Endodermal cell (in vitro differentiated cells): Measurements from ENCODE around the gene AFF3. TPM values are rescaled to one million over a fixed set of nuclear protein-coding genes. Genes with fewer than 3 reads are reported as not detected.

Source experiments
- DNase-seq: peaks from one replicate; pipeline ENCODE4 v3.0.0-alpha.2; 2017
- H3K27ac ChIP-seq: 2 replicates; pipeline ENCODE4 v1.5.1; 2013; ENCODE audit warnings: mild to moderate bottlenecking, low read depth, low read length, moderate library complexity
- H3K27me3 ChIP-seq: 2 replicates; pipeline ENCODE4 v1.6.1; 2013; ENCODE audit warnings: mild to moderate bottlenecking, low read length, moderate library complexity; ENCODE audit not compliant: insufficient read depth, control insufficient read depth, poor library complexity, severe bottlenecking
- H3K36me3 ChIP-seq: 2 replicates; pipeline ENCODE4 v1.7.0; 2013; ENCODE audit warnings: mild to moderate bottlenecking, low read length, moderate library complexity; ENCODE audit not compliant: control insufficient read depth, insufficient read depth
- H3K4me1 ChIP-seq: one replicate; pipeline ENCODE4 v1.7.0; 2013; ENCODE audit warnings: low read length; ENCODE audit not compliant: control insufficient read depth, insufficient read depth
- H3K4me3 ChIP-seq: 2 replicates; pipeline ENCODE4 v1.5.1; 2013; ENCODE audit warnings: mild to moderate bottlenecking, low read length, moderate library complexity
- H3K9ac ChIP-seq: 2 replicates; pipeline ENCODE4 v1.6.1; 2013; ENCODE audit warnings: mild to moderate bottlenecking, low read length, moderate library complexity; ENCODE audit not compliant: poor library complexity, severe bottlenecking; ENCODE audit errors: extremely low read depth
- H3K9me3 ChIP-seq: 2 replicates; pipeline ENCODE4 v1.6.1; 2013; ENCODE audit warnings: mild to moderate bottlenecking, low read length, moderate library complexity; ENCODE audit not compliant: control insufficient read depth
- H3K27ac Mint-ChIP-seq: 2 replicates; pipeline ENCODE4 v1.8.0; 2020; ENCODE audit warnings: mixed read lengths
- H3K27me3 Mint-ChIP-seq: 2 replicates; pipeline ENCODE4 v1.8.0; 2021; ENCODE audit warnings: mild to moderate bottlenecking, mixed read lengths; ENCODE audit not compliant: insufficient read depth
- H3K36me3 Mint-ChIP-seq: 2 replicates; pipeline ENCODE4 v1.8.0; 2020; ENCODE audit warnings: low read depth, mixed read lengths
- H3K4me1 Mint-ChIP-seq: 2 replicates; pipeline ENCODE4 v1.8.0; 2020; ENCODE audit warnings: mixed read lengths
- H3K4me3 Mint-ChIP-seq: 2 replicates; pipeline ENCODE4 v1.8.0; 2020; ENCODE audit warnings: mild to moderate bottlenecking, moderate library complexity, mixed read lengths
- H3K9me3 Mint-ChIP-seq: 2 replicates; pipeline ENCODE4 v1.8.0; 2020; ENCODE audit warnings: mild to moderate bottlenecking, mixed read lengths
- WGBS, 2 experiments: methylation state at CpG; one replicate each; pipeline versions ENCODE4 v1.1.5 to v1.1.7; 2013; ENCODE audit warnings: missing lambda C conversion rate in 2 of 2, mixed read lengths in 1 of 2; ENCODE audit not compliant: insufficient coverage in 1 of 2, insufficient read length in 1 of 2; 5-methylcytosine and 5-hydroxymethylcytosine counted together
- total RNA-seq, 2 donors: library from RNA; stranded (reverse); fragmentation: NEBNext Ultra II Directional in 1 of 2; extraction: Animal tissue kit (Norgen Biotek cat#: 25700) in 1 of 2; gene quantifications; 2 replicates in 1 of 2; 3 replicates in 1 of 2; pipeline ENCODE4 v1.2.1, GENCODE V29; 2021
- TF ChIP-seq, protein P1 (sequence below): fragments of 200-600 bp; sonication (generic); conservative IDR thresholded peaks from 2 replicates; pipeline ENCODE4 v1.5.0; 2021; ENCODE audit warnings: antibody characterized with exemption, mild to moderate bottlenecking

The AFF3 gene
- total RNA-seq, 2 donors from 2014 or later, result 0.62 to 0.73 TPM

DNA sequence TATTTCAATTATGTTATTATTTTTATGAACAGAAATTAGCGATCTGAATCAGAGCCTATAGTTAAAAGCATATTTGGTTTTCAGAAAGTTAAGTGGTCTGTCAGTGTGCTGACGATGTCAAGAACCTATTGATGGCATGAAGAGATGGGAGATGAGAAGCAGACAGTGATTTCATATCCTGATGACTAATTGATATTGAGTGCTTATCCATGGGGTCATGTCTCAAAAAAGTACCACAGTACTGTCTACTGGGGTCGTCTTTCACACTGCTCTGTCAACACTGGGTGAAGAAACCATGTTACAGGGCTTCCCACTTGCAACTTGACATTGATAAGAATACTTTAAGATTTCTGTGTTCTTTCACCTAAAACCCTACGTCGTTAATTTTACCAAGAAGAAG is 297.1 kb downstream of the AFF3 start:
- Histone ChIP-seq H3K27me3 (peaks cover 8% of the 10 kb centered on the region), H3K36me3 (no peaks in the 10 kb centered on the region), H3K4me1 (no peaks in the 10 kb centered on the region), H3K27ac (no peak overlapping the region), H3K9me3 (no peaks in the 10 kb centered on the region), H3K4me3 (no peak overlapping the region), H3K9ac (no peak overlapping the region)
- H3K4me1 Mint-ChIP-seq, result peaks cover 5% of the 10 kb centered on the region
- H3K9me3 Mint-ChIP-seq, result no peaks in the 10 kb centered on the region
- TF ChIP-seq, protein P1, sequence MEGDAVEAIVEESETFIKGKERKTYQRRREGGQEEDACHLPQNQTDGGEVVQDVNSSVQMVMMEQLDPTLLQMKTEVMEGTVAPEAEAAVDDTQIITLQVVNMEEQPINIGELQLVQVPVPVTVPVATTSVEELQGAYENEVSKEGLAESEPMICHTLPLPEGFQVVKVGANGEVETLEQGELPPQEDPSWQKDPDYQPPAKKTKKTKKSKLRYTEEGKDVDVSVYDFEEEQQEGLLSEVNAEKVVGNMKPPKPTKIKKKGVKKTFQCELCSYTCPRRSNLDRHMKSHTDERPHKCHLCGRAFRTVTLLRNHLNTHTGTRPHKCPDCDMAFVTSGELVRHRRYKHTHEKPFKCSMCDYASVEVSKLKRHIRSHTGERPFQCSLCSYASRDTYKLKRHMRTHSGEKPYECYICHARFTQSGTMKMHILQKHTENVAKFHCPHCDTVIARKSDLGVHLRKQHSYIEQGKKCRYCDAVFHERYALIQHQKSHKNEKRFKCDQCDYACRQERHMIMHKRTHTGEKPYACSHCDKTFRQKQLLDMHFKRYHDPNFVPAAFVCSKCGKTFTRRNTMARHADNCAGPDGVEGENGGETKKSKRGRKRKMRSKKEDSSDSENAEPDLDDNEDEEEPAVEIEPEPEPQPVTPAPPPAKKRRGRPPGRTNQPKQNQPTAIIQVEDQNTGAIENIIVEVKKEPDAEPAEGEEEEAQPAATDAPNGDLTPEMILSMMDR, result no peak
- DNase-seq, result no peak
- no peak overlapping the region for H3K4me3 Mint-ChIP-seq
- no peak overlapping the region for H3K27ac Mint-ChIP-seq
- WGBS, 2 experiments, result 92 to 94% methylated on average over 5 of the region's 5 CpGs
- H3K36me3 Mint-ChIP-seq, result no peaks in the 10 kb centered on the region
- H3K27me3 Mint-ChIP-seq, result peaks cover 10% of the 10 kb centered on the region

DNA sequence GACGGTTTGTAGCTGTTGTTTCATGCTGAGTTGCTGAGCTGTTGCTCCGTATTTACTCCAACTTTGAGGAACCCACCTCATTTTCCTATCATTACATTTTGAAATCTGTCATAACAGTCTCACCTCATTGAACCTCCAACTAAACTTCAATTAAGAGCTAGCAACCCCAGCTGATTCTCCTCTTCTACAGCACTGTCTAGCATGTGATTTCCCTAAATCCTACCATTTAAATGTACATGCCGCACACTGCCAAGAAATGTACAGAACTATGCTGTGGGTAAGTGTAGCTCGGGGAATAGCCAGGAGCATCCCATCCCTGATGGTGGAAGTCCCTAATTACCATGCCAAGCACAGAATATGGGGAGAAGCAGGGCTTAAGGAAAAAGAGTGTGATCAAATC is 299.9 kb downstream of the AFF3 start:
- H3K27me3 Mint-ChIP-seq, result peaks cover 2% of the 10 kb centered on the region
- TF ChIP-seq, protein P1, result no peak

DNA sequence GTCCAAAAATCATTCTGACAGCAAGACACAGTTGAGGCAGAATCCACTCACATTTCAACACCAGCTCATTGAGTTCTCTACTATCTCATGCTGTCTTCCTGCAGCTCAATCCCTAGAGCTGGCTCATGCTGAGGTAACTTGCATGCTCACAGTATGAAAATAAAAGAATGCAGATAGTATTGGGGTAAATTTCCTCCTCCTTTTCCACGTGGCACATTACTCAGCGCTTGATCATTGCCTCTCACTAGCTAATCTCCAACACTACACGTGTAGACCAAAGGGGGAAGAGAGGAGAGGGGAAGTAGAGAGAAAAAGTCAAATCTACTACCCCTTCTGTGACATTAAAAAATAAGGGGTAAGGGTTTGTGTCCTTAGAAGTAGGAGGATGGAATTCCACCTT is 300.6 kb downstream of the AFF3 start:
- Histone ChIP-seq H3K9ac (no peak overlapping the region), H3K36me3 (no peaks in the 10 kb centered on the region), H3K4me3 (no peak overlapping the region), H3K27me3 (no peaks in the 10 kb centered on the region), H3K27ac (no peak overlapping the region), H3K4me1 (no peaks in the 10 kb centered on the region), H3K9me3 (no peaks in the 10 kb centered on the region)
- peaks cover 5% of the 10 kb centered on the region for H3K4me1 Mint-ChIP-seq
- no peak overlapping the region for H3K4me3 Mint-ChIP-seq
- peaks cover under 1% of the 10 kb centered on the region for H3K27me3 Mint-ChIP-seq
- TF ChIP-seq, protein P1, result no peak
- H3K36me3 Mint-ChIP-seq, result no peaks in the 10 kb centered on the region
- no peak overlapping the region for H3K27ac Mint-ChIP-seq
- no CpG with 5 or more reads among the region's 3 CpGs for WGBS, 2 experiments
- no peak for DNase-seq
- no peaks in the 10 kb centered on the region for H3K9me3 Mint-ChIP-seq

More for the DNA sequence above, 299.9 kb downstream of the AFF3 start:
- no peaks in the 10 kb centered on the region for H3K9me3 ChIP-seq
- Mint-ChIP-seq H3K27ac (no peak overlapping the region), H3K4me1 (peaks cover 5% of the 10 kb centered on the region), H3K9me3 (no peaks in the 10 kb centered on the region), H3K36me3 (no peaks in the 10 kb centered on the region), H3K4me3 (no peak overlapping the region)
- H3K9ac ChIP-seq, result no peak overlapping the region
- 99 to 100% methylated on average over 1 to 4 of the region's 4 CpGs for WGBS, 2 experiments
- H3K4me1 ChIP-seq, result no peaks in the 10 kb centered on the region
- H3K36me3 ChIP-seq, result no peaks in the 10 kb centered on the region
- no peak for DNase-seq
- H3K27ac ChIP-seq, result no peak overlapping the region
- H3K4me3 ChIP-seq, result no peak overlapping the region
- no peaks in the 10 kb centered on the region for H3K27me3 ChIP-seq
